ENCODE data around the gene GAL3ST1.
"Not testable (repeated sequence)": the region's sequence is repeated elsewhere in the genome, so short reads cannot be mapped to it uniquely, and the experiment has no call there.

Gene GAL3ST1

DNA sequence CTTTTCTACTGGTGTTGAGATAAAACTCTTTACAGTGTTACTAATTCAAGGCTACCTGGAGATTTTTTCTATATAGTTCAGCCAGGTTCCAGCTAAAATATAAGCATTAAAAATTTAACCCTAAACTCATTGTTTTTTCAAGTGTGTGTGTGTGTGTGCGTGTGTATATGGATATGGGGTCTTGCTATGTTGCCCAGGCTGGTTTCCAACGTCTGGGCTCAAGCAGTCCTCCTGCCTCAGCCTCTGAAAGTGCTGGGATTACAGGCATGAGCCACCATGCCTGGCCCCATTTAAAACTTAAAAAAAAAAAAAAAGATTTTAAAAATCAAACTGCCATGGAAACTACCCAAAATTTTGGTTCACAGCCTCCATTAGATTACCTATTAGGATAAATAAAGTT, 21.7 kb upstream of the GAL3ST1 start:
- no peak for DNase-seq

DNA sequence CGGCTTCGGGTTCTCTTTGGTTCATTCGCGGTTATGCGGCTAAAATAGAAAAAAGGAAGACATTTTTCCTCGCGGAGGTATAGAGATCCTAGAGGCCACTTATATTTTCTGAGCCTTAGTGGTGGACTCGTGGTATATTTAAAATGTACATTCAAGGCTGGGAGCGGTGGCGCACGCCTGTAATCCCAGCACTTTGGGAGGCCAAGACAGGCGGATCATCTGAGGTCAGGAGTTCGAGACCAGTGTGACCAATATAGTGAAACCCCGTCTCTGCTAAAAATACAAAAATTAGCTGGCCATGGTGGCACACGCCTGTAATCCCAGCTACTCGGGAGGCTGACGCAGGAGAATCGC, 17.9 kb upstream of the GAL3ST1 start:
- DNase-seq: not testable (repeated sequence)

DNA sequence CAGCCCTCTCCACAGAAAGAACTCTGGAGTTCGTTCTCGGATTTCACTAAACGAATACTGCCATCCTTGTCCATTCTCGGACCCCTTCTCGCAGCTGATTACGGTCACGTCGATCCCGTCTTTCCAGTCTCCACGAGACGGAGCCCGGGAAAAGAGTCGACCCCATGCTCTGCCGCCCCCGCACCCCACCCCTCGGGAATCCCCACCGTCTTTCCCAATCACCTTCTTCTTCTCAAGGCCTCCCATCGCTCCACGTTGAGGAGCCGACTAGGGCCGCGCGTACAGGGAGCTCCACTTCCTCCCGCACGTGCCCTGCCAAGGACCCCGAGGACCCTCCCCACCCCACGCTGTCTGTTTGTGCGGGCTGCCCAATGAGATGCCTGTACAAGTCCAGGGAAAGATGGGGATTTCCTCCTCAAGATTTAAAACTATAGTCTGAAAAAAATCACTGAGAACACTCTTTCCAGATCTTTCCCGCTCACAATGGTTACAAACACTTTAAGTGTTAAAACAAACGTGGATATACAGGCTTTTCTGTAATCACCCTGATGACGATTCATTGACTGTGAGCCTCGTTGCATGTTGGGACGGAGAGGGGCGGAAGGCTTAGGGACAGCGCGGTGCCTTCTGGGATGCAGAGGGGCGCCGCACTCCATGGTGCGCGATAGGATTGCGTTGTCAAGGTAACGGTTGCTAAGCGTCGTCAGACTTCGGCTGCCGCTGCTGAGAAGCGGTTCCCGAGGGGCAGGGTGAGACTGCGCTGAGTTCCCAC, 17.3 kb upstream of the GAL3ST1 start, which contains the start of gene PES1:
Gene PES1 (minus strand): TSS at position 323 of the 772 bp plus-strand sequence. CDS start 77 bp downstream, at position 246.
- peak; percentile 87 for DNase-seq

DNA sequence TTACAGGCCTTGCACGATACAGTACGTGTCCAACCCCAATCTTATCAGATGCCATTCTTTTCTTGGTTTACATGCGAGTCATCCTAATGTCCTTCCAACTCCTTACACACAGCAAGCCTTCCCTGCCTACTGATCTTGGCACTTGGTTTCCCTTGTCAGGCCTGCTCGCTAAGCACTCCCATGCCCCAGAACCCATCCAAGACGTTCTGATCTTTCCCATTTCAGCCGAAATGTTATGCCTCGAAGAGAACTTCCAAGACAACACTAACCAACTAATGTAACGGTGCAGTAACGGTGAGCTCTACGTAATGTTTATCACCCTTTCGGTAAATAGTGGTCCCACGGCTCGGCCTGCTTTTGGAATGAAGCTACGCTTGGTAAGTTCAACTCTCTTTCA, 16.7 kb upstream of the GAL3ST1 start:
- no peak for DNase-seq

DNA sequence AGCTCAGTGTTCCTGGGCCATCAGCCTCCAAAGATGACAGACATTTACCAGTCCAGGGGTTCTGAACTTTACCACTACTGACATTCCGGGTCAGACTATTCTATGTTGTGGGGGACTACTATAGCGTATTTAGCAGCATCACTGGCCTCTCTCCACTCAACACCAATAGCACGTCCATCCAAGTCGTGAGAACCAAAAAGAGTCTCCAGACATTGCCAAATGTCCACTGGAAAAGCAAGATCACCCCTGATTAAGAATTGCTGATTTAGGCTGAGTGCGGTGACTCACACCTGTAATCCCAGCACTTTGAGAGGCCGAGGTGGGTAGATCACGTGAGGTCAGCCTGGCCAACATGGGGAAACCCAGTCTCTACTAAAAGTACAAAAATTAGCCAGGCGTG, 11.9 kb upstream of the GAL3ST1 start:
- DNase-seq: no peak

DNA sequence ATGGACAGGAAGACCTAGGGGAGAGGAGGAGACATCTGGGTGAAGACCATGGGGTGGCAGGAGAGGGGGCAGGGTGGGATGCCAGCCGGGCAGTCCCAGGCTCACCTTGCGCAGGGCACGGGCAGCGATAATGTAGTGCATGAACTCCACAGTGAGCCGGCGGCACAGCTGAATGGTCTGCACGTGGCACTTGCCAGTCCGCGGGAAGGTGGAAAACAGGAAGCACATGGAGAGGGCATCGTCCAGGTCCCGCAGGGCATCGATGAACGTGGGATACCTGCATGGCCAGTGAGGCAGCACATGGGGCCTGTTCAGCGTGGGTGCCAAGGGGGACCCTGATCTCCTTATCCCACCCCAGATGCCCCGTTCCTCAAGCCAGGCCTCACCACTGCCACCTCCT, 10.0 kb upstream of the GAL3ST1 start:
- DNase-seq: no peak

DNA sequence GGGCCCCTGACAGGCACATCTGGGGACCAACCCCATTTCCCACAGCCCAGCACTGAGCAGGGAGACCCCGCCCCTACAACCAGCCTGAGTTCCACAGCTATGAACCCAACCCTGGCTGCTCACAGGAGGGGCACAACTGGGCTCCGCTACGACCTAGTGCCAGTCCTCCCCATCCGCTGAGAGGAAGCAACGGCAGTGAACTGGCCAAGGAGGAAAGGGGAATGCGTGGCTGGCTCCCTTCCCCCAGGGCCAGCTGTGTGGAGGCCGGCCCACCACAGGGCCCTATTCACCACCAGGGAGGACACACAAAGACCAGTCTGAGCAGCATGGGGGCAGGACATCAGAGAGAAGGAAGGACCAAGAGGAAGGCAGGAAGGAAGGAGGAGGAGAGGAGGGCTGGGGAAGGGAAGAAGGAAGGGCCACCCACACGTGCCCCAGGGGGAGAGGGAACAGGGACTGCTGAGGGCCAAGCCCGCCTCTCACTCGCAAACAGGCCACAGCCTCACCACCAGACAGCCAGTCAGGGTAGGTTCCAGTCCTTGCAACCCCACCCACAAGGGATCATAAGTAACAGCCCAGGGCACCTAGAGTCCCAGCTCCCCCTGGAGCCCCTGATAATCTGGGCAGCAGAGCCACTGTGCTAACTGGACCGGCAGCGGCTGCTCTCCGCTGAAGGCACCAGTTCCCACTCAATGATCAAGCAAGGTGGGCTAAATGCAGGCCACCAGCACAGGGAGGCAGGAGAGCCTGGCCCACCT, 8.5 kb upstream of the GAL3ST1 start:
- DNase-seq: no peak

DNA sequence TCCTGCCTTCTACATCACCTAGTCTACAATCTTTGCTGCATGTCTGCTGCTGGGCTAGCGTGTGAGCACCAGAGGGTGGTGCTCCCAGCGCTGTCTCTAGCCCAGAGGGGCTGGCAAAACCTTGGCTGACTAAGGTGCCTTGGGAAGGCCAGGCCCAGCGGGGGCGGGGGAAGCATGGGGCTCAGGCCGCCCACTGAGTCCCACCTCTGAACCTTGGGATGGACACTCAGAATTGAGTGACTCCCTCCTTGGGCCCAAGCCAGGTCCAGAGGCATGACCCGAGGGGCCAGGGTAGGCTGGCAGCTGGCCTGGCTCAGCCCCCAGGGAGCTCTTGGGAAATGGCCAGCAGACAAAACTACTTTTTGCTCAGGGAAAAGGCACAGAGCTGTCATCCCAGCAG, 7.6 kb upstream of the GAL3ST1 start:
- DNase-seq: no peak

DNA sequence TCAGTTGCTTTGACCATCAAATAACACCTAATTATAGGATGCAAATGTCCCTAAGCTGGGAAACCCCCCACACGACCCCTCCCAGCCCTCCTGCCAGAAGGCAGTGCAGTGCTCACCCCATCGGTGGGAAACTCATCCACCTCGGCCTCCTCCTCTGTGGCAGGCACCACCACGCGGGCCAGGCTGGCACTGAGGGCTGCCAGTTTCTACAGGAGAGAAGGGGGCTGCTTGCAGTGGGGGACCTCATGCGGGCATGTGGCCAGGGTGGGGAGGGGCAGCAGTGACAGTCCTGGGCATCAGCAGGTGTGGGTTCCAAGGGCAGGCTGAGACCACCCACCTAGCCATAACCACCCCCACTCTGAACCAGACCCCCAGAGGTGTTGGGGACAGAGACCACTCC, 6.4 kb upstream of the GAL3ST1 start:
- no peak for DNase-seq

DNA sequence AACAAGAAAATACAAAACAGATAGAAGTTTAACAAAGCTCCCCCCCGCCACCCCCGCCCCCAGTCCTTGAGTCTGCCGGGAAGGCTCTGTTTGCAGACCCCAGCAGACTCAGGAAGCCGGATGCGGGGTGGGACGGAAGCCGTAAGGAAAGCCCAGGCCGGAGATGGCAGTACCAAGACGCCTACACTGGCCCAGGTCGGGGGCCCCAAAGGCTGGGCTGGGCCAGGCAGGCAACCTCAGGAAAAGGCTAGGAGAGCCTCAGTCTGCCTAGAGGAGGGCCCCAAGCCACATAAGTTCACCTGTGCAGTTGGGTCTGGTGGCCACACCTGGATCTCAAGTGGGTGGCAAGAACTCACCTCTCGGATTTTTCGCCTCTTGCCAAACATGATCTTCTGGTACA, 4.0 kb upstream of the GAL3ST1 start:
- no peak for DNase-seq

DNA sequence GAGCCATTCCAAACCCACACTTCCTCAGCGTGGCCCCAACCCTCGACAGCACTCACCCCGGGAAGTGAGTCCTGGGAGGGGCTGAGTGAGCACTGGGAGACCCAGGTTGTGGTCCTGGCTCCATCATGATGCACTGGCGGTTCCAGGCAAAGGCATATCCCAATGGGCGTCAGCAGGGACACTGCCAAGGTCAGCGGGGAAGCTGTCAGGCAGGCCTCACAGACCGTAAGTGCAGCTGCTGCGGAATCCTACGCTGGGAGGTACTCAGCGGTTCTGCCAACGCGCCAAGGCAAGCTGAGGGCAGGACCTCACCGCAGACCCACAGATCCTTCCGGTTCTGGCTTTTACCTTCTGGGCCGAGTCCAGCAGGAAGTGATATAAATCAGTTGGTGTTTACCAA, 1.4 kb upstream of the GAL3ST1 start:
- DNase-seq: no peak

DNA sequence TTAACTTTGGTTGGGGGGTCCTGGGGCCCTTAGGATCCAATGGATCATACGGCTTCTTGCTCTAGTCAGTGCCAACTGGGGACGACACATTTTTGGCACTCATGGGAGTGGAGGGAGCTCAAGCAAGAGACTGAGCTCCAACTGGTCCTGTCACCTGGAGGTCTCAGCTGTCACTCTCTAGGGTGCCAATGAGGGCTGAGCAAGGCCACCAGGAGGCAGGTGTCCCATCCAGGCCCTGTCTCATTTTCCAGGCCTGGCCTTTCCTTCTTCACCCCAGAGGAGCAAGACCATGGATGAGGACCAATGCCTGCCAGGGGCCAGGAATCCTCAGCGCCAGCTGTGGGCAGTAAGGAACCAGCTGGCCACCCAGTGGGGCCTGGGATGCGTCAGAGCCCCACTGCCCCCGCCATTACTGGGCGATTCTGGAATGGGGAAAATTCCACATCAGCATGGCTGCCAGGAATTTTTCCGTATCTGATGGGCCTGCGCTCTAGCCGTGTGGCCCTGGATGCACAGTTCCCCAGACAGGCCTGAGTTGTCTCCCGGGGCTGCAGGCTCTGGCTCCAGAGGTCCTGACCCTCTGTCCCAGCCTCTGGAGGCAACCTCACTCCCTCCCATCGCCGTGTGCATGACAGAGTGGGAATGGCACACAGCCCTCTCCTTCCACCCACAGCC, 669 bp upstream of the GAL3ST1 start:
- DNase-seq: no peak

DNA sequence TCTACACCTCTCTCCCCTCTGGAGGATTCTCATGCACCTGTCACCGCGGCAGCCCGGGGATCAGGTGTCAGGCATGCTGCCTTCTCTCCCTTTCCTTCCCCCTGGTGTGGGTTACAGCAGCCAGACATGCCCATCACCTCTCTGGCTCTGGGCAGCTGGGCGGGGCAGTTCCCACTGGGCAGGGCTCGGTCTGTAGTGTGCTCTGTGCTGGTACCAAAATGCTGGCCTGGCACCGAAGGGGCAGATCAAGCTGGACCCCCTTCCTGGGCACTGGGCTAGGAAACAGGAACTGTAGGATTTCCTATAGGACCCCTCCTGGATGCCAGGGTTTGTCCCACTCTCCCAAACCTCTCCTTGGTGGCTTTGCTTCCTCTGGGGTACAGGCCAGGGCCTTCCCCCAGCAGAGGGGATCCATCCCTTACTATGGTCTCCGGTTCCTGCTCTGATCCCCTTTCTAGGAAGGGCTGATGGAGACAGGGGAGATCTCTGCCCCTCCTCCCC, 821 bp downstream of the GAL3ST1 start:
- DNase-seq: no peak

DNA sequence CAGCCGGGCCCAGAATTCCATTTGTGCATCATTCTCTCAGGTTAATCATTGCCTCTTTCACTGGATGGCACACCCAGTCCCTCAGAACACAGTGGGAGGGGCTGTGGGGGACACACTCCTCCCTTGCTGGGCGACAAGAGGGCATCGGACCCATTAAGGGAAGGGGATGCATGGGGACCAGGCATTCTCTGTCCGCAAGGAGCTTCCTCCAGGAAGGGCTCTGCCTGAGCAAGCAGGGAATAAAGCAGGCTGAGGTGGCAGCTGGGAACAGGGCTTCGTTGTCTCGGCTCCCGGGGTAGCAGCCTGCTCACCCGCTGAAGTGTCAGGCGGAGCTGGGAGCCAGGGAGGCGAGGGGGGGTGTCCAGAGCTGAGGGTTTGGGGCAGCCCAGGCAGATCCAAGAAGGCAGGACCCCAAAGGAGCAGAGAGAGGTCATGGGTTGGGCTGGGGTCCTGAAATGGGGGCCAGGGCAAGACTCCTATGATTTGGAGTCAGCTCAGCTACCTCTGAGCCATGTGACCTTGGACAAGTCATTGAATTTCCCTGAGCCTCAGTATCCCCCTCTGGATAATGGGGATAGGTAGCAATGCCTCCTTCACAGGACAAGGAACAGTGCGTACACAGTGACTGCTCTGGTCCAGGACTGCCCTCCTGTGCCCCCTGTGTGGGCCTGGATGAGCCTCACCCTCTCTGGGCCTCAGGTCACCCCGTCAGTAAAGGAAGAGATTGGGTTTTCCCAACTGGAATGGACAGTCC, 1.4 kb downstream of the GAL3ST1 start:
- DNase-seq: no peak

DNA sequence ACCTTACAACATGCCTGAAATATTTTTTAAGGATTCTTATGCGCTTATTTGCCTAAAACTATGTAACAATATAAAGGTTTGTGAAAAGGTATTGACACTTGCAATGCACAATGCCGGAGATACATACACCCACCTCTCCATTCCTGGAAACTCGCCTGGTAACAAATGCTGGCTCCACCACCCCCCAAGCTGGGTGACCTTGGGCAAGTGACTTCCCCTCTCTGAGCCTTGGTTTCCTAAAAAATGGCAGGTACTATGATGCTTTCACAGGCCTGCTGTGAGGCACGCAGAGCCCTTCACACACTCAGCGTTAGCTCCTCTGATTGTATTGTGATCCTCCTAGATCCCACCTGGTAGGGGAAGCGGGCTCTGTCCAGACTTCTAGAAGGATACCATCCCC, 2.3 kb downstream of the GAL3ST1 start:
- DNase-seq: no peak

DNA sequence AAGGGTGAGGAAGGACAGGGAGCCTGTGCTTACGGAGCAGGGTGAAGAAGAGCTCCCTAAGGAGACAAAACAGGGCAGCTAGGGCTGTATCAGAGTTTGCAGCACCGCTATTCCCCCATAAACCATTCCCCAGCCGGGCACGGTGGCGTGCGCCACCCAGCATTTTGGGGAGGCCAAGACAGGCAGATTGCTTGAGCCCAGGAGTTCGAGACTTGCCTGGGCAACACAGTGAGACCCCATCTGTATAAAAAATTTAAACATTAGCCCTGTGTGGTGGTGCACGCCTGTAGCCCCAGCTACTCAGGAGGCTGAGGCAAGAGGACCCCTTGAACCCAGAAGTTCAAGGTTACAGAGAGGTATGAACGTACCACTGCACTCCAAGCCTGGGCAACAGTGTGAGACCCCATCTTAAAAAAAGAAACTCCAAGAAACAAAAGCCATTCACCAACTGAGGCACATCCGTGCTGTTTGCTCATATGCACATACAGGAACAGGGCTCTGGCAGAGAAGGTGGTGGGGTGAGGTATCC, 4.7 kb downstream of the GAL3ST1 start:
- no peak for DNase-seq

DNA sequence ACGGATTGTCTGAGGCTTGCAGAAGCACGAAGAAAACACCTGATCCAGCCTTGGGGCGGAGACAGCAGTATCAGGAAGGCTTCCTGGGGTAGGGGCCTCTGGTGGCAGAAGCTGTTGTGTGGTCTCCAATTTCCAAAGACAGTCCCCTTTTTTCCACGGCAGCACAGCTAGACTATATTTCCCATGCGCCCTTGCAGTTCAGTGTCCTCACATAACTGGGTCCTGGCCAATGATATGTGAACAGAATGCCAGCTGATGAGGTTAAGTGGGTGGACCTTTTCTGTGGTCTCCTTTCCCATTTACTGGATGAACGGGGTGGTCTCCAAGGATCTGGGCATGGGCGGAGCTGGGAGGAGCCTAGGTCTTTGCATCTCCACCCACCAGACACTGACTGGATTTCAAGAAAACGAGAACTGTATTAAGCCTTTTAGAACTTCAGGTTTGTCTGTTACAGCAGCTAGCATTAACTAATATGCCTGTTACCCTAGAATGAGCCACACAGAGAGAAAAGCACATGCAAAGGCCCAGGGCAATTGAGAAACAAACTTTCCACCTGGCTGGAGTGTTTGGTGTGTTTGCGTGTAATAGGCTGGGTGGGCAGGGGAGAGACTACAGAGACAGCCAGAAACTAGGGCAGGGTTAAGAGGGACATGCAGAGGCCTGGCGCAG, 6.2 kb downstream of the GAL3ST1 start:
- DNase-seq: no peak

DNA sequence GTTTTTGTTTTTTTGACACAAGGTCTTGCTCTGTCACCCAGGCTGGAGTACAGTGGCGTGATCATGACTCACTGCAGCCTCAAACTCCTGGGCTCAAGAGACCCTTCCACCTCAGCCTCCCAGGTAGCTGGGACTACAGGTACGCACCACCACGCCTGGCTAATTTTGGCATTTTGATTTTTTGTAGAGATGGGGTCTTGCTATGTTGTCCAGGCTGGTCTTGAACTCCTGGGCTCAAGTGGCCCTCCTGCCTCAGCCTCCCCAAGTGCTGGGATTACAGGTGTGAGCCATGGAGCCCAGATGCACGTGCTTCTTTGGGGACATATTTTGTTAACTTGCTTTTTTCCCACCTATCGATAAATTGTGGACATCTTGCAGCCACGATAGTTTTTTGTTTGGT, 7.2 kb downstream of the GAL3ST1 start:
- DNase-seq: not testable (repeated sequence)

DNA sequence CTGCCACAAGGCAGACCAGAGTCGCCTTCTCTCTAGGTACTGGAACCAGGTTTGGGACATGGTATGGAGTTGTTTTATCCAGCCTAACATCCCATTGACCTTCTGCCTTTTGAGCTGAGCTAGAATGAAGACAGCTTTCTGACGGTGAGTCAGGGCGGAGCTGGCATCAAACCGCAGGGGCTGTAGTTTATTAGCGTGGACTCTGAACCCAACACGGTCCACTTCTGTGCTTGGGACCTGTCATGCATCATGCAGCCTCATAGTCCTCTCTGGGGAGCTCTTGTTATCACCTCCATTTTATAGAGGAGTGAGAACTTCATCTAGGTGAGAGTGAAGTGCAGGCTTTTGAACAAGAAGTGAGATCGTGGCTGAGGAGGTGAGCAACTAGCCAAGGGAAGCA, 8.3 kb downstream of the GAL3ST1 start:
- no peak for DNase-seq

DNA sequence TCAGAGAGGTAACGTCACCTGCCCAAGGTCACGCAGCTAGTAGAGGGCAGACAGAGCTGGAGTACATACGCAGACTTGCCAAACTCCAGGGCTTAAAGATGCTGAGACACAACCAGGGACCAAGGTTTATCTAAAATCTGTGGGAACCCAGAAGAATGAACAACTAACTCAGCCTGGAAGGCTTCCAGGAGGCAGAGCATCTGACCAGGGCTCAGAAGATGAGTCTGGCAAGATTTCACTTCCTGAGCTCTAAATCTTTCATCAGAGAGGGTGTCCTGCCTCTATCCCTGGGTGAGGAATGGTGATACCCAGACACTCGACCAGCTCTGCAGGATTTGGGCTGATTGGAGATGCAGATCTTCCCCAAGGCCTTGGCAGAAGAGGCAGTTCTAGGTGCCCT, 9.1 kb downstream of the GAL3ST1 start:
- DNase-seq: no peak

DNA sequence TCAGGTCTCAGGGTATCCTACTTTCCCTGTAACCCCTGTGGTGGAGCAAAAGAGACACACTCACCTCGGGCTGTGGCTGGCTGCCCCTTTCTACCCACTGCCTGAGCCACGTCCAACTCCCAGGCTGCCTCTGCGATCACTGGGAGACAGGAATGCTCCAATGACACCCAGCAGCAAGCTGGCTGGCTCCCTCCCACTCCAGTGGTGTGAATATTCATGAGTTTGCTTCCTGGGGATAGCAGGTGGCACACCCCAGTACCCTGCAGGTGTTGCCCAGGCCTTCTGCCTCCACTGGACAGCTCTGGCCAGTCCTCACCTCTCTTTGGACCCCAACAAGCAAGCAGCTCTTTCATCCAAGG, 9.7 kb downstream of the GAL3ST1 start:
- no peak for DNase-seq

DNA sequence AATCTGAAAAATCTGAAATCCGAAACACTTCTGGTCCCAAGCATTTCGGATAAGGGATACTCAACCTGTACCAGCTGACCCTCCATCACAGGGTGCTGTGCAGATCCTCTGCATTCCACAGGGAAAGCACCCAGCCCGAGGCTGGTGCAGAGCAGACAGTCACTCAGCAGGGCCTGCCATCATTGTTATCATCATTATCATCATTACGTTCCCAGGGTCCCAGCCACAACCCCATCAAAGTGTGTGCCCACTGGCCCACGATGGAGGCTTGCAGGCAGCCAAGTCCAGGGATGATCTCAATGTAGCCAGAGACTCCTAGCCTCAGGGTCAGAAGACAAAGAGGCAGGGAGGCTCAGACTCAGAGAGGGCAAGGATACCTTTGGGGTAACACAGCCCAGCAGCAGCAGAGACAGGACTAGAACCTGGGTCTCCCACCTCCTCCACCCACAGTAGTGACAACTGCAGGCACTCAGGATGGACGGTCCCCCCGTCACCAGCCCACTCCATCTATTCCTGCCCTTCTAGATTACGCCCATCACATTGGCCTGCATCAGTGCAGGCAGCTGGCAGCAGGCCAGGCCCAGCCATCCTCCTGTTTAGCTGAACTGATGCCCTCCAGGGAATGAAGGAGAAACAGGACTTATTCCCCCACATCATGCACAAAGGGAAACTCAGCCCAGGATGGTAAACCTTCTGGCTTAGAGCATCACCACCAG, 10.3 kb downstream of the GAL3ST1 start:
- no peak for DNase-seq
